ENCODE data around the gene AP5Z1.

The AP5Z1 gene

DNA sequence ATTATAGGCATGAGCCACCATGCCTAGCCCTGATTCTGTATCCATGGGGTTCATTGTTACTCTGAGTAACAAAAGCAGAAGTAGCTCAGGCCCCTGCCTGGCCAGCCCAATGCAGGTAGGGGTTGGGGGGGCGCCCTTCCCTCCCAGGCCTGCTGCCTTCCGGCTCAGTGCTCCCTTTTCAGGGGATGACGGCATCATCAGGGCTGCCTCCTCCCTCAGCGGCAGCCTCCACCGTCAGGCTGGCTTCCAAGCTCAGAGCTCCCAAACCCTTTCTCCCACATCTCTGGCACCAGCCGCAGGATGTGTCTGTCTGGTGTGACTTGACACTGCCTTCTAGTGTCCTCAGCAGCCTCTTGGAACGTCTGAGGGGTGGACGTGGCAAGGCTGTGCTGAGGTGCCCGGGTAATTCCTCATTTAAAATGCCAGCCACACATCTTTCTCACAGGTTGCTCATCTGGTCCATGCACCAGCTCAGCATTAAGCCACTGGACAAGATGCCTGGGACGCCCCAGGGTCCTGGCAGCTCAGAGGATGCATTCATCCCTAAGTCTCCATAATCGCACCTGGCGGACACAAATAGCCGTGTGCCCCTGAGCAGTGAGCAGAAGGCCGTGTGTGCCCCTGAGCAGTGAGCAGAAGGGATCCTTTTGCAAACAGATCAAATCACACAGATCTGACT, 48.2 kb downstream of the AP5Z1 start:
- no peak for DNase-seq

DNA sequence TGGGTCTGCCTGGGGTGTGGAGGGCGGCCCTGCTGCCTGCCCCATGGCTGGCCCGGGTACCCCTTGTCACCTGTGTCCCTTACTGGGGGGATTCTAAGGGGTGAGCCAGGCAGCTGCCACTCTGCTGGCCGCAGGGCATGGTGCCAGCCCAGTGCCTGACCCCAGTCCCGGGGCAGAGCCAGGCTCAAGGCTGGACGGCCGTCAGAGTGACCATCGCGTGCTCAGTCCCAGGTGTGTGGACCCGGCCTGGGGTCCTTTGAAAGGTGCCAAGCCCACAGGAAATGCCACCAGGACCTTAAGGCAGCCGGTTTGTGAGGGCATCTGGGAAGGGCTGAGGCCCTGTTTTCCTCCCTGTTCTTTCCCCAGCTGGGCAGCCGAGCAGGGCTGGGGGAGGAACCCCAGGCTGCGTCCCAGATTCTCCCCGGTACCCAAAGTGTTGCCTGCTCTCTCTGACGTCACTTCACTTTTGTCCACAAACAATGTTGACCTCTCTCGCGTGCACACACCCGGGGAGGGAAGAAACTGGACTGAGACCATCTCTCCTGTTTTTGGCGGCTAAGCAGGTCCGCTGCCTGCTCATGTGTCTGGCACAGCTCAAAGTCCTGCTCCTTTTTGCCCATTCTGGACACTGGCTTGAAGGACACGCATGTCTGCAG, 48.8 kb downstream of the AP5Z1 start:
- no peak for DNase-seq

DNA sequence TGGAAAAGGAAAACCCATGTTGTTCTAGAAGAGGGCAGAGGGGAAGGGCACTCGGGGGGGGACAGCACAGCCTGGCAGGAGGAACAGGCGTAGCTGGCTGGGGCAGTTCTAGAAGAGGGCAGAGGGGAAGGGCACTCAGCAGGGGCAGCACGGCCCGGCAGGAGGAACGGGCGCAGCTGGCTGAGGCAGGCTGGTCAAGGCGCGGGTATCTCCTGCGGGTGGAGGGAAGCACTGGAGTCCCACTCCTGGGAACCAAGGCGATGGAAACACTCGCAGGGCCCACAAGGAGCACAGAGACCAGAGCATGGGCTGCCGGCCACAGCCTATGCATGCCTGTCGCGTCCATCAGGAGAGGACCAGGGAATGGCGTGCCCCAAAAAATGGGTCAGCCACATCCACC, 49.7 kb downstream of the AP5Z1 start:
- no peak for DNase-seq

DNA sequence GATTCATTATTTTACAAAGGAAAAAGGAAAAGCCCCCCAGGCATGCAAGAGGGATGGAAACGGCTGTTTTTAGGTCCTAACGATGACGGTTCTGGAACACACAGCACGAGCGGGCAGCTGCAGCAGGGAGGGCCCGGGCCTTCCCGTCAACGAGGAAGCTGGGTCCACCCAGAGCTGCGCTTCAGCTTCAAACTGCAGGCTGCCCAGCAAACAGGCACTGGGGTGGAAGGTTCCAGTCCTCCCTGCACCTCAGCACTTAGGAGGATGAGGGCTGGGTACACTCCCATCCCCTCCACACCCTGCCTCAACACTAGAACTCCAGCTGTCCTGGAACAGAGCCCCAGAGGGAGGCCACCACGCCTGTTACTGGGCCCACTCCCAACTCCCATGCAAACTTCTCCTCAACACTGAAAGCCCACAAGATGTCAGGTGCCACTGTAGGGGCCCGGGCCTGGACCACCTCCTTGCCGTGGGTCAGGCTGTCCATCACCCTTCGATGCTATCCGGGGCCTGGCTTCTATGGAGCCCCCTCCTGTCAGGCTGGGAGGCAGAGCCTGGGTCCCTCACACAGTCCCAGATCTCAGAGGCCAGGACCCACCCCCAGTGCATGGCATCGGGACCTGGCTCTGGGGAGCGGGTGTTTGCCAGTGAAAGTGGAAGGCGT, 53.4 kb downstream of the AP5Z1 start:
- DNase-seq = no peak

DNA sequence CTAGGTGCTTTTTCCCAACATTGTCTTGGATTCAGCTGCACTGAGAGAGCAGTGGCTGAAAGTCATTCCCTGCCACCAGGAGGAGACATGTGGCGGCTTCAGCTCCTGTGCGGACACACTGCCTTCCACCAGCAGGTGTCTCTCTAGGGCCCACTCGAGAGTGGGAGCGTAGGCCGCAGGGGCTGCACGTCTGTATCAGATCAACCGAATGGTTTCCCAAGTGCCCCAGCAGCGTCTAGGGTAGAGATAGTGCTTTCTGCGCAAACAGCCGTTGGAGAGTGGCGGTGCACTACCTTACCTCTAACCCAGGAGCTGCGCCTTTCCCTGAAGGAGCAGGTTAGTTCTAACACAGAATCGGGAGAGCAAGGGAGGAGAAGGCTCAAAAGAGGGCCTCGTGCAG, 54.8 kb downstream of the AP5Z1 start:
- peak; percentile 57 for DNase-seq

DNA sequence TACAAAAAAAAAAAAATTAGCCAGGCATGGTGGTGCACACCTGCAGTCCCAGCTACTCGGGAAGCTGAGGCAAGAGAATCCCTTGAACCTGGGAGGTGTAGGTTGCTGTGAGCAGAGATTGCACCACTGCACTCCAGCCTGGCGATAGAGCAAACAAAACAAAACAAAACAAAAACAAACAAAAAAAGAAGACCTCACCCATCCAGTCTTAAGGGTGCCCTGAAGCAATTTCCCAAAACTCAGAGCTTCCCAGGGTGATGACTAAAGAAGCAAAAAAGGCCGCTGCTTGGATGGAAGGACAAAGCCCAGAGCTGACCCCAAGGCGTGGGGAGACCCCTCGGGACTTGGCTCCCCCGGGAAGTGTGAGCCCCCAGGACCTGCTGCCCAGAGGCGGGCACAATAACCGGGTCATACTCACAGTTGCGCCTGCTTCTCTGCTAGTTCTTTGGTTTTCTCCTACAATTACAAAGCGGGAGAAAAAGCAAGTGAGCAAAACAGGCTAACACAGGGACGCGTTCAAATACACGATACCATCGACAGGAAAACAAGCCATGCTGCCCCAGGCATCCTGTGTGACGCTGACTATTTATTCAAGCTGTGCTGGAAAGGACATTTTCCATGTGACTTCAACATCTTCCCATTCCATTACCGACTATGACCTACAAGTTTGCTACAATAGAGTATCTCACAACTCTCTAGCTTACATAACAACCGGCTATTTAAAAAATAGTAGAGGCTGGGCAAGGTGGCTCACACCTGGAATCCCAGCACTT, 56.5 kb downstream of the AP5Z1 start:
- no peak for DNase-seq

DNA sequence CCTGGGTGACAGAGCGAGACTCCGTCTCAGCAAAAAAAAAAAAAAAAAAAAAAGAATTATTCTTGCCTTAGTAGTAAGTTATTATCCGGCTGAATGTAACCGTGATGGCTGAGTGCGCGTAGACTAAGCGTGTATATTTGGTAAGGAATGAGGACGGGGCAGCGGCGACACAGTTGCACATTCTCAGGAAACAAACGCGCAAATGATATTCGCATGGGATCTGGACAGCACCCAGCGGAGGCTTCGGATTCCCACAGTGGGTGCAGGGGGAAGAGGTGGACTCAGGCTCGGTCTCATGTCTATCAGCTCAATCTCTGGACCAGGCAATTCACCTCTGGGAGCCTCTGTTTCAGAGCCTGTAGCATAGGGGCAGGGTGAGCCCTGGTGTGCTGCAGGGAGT, 57.3 kb downstream of the AP5Z1 start:
- DNase-seq = no peak

DNA sequence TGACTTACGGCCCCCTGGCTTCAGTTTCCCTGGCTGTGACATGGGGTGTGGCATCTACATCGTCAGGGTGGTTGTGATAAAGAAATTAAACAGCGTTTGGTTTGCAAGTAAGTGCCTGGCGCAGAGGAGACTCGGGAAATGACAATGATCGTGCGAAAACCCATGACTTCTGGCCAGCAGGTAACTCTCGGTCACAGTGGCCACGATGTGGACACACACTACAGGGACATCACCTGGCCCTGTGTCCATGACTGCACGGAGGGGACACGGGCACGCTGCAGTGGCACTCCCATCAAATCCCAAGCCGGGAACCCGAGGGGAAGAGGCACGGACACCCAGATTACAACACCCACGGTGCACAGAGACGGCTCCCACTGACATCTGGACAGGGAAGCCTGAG, 57.8 kb downstream of the AP5Z1 start:
- DNase-seq = no peak

DNA sequence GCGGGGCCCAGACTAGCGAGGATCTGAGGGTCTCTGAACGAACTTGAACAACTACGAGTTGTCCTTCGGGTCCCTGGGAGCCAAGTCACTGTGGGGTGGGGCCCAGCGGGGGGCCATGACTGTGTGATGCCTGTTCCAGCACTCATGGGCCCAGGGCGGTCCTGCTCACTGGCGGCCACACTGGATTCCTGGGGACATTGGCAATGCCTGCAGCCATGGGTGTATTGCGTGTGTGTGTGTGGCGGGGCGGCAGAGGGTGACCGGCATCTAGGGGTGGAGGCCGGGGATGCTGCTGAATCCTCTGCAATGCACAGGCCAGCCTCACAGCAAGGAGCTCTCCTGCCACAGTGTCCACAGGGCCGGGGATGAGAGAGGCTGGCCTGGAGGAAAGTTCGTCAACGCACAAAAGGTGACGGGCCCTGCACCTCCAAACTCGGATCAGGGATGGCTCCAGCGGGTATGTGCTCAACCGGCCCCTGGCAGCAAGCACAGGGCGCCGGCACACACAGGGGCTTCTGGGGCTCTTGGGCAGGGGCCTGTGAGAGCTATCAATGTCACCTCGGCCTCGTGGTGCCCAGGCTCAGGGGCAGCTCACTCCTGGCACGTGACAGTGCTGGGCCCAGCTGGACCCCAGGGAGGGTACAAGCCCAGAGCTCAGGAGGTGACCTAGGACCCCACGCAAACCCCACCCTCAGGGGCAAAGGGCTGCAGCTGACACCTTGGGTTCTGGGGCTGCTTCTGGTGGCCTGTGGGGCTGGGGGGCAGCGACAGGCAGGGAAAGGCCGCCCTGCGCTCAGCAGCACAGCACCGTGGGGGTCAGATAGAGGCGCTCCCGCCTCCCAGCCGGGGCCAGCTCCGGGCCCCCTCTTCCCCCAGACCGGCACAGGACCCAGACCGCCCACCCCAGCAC, 58.5 kb downstream of the AP5Z1 start:
- no peak for DNase-seq

DNA sequence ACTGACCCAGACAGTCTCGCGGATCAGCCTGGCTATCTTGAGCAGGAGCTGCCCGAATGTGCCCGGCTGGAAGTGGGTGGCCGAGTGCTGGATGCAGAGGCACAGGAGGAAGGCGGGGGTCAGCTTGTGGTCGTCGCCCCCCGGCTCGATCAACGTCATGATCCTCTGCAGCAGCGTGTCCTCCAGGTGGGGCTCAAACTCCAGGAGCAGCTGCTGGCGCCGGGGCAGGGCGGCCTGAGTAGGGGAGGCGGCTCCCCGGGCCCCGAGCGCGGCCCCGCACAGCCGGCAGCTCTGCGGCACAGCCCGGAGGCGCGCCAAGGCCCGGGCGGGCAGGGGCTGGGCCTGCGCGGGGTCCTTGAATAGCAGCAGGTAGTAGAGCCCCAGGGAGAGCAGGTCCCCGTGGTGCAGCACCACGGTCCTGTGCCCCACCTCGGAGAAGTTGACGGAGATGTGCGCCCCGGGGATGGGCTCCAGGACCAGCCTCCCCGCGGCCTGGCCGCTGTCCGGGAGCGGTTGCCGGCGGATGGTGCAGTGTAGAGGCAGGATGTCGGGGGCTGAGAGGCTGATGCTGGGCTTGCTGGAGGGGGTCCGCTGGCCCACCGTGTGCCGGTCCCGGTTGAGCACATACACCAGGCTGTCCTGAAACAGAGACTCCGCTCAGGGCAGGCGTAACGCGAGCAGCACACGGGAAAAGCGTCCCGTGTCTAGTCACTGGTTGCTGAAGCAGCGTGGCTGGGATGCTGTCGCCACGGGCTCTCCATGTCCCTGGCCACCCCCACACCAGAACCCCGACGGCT, 59.4 kb downstream of the AP5Z1 start:
- no peak for DNase-seq

DNA sequence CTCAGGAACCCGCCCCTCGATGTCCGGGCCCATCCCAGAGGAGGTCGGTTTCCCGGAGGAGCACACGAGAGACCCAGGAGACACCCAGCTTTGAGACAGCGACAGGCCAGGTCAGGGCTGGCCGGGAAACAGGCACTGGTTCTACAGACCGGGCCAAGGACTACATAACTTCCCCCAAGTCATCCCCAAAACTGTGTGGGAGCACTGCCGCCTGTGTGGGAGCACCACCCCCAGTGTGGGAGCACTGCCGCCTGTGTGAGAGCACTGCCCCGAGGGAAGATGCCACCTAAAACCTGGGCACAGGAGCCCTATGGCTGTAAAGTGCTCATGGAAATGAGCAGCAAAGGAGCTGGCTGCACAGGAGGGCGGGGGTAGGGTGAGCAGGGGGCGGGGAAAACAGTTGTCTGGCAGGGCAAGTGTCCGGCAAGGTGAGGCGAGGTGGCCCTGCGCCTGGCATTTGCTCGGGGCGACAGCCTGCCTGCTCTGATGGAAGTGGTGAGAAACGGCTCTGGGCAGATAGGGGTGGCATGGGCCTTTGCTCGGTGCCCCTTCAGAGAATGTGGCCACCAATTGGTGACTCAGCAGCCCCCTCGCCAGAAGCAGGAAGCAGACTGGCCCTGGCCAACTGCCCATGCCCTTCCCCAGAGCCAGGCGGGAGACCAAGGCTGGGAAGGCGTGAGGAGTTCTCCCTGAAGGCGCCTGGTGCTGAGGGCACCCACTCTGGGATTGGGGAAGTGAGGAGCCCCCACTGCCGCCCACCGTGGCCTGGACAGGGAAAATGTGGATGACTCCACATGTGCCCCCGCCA, 60.2 kb downstream of the AP5Z1 start:
- no peak for DNase-seq

DNA sequence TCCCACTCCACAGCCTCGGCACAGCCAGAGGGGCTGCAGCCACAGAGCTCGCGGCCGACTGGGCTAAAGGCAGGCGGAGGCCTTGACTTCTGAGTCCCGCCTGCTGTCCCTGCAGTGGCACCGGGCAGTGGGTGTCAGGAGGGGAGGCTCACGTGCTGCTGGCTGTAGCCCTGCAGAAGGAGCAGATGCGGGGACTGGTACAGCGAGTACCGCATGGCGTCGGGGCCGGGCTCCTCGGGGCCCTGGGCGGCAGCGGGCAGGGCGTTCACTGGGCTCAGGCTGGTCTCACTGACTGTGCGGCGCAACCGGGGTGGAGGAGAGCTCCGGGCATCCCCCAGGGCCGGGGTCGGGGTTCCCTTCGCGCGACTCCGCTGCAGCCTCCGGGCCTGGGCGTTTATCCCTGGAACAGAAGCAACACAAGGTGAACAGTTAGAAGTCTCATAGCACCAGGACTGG, 60.8 kb downstream of the AP5Z1 start:
- DNase-seq = no peak

DNA sequence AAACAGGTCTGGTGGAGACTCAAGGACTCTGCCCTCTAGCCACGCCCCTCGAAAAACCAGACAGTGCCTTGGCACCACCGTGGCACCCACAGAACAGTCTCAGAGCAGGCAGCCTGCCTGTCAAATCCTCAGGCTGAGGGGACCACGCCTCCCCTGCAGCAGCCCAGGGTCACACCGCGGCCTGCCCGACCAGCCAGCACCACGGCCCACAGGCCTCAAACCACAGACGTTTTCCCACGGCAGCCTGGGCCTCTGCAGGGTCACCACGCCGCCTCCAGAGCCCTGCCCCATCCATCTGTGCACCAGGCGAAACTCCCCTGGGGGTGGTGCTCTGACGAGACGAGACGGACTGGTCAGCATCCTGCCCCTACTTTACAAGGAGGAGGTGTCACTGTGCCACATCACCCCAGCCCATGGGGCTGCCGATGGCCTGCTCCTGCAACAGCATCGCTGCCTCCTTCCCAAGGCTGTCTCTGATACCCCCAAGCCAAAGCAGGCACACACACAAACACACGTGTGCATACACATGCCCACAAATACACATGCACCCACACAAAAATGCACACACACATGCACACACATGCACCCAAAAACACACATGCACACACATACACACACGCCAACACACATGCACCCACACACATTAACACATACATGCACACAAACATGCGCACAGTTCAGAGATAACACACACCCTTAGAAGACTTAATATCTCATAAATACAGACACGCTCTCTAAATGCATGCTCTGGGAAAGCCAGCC, 61.8 kb downstream of the AP5Z1 start:
- no peak for DNase-seq

DNA sequence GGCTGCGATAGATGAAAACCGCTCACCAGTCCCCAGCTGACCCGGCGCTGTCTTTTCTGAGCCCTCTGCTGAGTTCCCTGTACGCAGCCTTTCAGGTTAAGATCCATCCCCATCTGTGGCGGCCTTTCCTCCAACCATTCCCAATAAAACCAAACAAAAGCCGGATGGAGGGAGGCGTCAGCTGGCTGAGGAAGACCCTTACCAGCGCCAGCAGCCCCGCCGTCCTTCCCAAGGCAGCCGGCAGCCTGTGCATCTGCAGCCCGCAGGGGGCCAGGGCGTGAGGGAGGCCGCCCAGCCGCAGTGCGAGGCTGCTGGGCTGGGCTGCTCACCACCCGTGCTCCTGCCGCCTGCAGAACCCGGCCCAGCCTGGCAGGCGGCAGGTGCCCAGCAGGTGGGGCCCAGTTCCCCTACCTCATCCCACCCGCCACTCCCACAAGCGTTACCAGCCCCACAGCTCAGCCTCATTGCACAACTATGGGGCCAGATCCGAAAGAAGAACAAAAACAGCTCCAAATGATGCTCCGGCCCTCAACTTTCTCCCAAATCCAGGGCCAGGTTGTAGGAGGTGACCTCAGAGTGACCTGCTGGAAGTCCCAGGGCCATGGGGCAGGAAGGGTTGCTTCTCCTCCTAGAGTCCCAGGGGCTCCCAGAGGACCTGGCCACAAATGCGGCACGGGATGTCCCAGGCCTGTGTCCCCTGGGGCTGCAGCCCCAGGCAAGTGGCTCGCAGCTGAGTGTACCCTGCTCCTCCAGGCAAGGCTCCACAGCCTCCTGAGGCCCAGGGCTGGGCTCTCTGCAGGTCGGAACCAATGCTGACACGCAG, 62.6 kb downstream of the AP5Z1 start:
- no peak for DNase-seq

DNA sequence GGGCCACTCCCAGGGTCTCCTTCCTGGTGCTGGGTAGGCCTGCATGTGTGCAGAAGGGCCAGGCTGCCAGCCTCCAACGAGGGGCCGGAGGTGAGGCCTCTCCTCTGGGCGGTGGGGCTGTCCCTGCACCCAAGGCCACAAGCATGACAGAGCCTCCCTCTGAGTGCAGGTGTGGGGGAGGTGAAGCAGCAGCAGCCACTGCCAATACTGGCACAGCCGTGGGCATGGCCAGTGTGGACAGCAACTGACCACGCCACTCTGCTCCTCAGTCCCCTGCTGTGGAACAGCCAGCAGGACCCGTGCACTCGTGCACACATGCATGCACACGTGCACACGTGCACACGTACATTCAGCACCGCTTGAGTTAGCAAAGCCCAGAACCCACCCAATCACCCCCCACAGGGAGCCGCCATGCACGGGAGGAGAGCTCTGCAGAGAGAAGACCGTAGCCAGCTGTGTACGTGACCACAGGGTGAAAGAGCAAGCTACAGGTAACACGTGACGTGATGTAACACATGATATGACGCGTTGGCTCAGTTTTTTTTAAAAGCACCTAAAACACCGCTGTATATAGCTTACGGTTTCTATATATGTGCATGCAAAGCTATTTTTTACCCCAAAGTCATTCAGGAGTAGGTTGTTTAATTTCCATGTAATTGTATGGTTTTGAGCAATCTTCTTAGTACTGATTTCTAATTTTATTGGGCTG, 63.4 kb downstream of the AP5Z1 start:
- DNase-seq = no peak

DNA sequence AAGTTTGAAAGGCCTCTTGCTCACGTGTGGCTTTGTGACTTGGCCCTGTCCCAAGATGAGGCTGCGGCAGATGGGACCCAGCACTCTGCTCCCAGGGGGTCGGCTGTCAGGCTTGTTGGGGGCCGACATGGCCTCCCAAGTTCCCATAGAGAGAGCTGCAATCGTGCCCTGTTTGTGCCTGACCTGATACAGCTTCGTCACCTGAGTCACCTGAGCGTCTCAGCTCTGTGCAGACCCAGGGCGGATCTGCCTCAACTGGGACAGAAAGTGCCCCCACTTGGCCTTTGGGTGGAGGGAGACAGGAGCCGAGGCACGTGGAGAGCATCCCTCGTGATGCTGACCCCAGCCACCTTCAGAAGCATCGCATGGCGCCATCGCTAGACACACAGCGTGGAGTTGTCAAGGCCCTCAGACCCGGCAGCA, 64.7 kb downstream of the AP5Z1 start:
- no peak for DNase-seq
